ENCODE measurements around the gene PF4V1.

The PF4V1 gene

GRCh38 chr4:73853246-73853704 lies at the start of gene PF4V1:
PF4V1 (plus strand) TSS chr4:73853296; CDS start chr4:73853363, 67 bp downstream.
- DNase-seq (ENCODE audit: low read depth in 1 of 2, low spot score in 1 of 2), result no peak

- DNase-seq (ENCODE audit: low read depth in 1 of 2, low spot score in 1 of 2), result no peak
Observed at GRCh38 chr4:73810191-73810590, 42.9 kb upstream of the PF4V1 start.

- DNase-seq (ENCODE audit: low read depth in 1 of 2, low spot score in 1 of 2), result no peak
Observed at GRCh38 chr4:73811841-73812240, 41.3 kb upstream of the PF4V1 start.

- DNase-seq (ENCODE audit: low read depth in 1 of 2, low spot score in 1 of 2), result no peak
Observed at GRCh38 chr4:73814679-73815078, 38.4 kb upstream of the PF4V1 start.

- no peak for DNase-seq (ENCODE audit: low read depth in 1 of 2, low spot score in 1 of 2)
Observed at GRCh38 chr4:73815145-73815544, 38.0 kb upstream of the PF4V1 start.

GRCh38 chr4:73816814-73817213 lies 36.3 kb upstream of the PF4V1 start:
- DNase-seq (ENCODE audit: low read depth in 1 of 2, low spot score in 1 of 2), result no peak

- DNase-seq (ENCODE audit: low read depth in 1 of 2, low spot score in 1 of 2), result no peak
Observed at GRCh38 chr4:73817341-73817740, 35.8 kb upstream of the PF4V1 start.

GRCh38 chr4:73821325-73821724 lies 31.8 kb upstream of the PF4V1 start:
- DNase-seq (ENCODE audit: low read depth in 1 of 2, low spot score in 1 of 2), result no peak

GRCh38 chr4:73822389-73822788 lies 30.7 kb upstream of the PF4V1 start:
- no peak for DNase-seq (ENCODE audit: low read depth in 1 of 2, low spot score in 1 of 2)

- DNase-seq (ENCODE audit: low read depth in 1 of 2, low spot score in 1 of 2), result no peak
Observed at GRCh38 chr4:73822812-73823504, 30.1 kb upstream of the PF4V1 start.

- no peak for DNase-seq (ENCODE audit: low read depth in 1 of 2, low spot score in 1 of 2)
Observed at GRCh38 chr4:73823760-73824159, 29.3 kb upstream of the PF4V1 start.

GRCh38 chr4:73828956-73829355 lies 24.1 kb upstream of the PF4V1 start:
- DNase-seq (ENCODE audit: low read depth in 1 of 2, low spot score in 1 of 2), result no peak

- DNase-seq (ENCODE audit: low read depth in 1 of 2, low spot score in 1 of 2), result no peak
Observed at GRCh38 chr4:73831569-73831968, 21.5 kb upstream of the PF4V1 start.

GRCh38 chr4:73832651-73833237 lies 20.4 kb upstream of the PF4V1 start:
- no peak for DNase-seq (ENCODE audit: low read depth in 1 of 2, low spot score in 1 of 2)

GRCh38 chr4:73836373-73837279 lies 16.5 kb upstream of the PF4V1 start, which contains the start of gene CXCL6:
CXCL6 (plus strand) TSS chr4:73836678; CDS start chr4:73836751, 73 bp downstream.
- no peak for DNase-seq (ENCODE audit: low read depth in 1 of 2, low spot score in 1 of 2)

GRCh38 chr4:73839071-73839470 lies 14.0 kb upstream of the PF4V1 start:
- no peak for DNase-seq (ENCODE audit: low read depth in 1 of 2, low spot score in 1 of 2)

- DNase-seq (ENCODE audit: low read depth in 1 of 2, low spot score in 1 of 2), result no peak
Observed at GRCh38 chr4:73839715-73840114, 13.4 kb upstream of the PF4V1 start.

- no peak for DNase-seq (ENCODE audit: low read depth in 1 of 2, low spot score in 1 of 2)
Observed at GRCh38 chr4:73841243-73841925, 11.7 kb upstream of the PF4V1 start.

- DNase-seq (ENCODE audit: low read depth in 1 of 2, low spot score in 1 of 2), result no peak
Observed at GRCh38 chr4:73842696-73843095, 10.4 kb upstream of the PF4V1 start.

GRCh38 chr4:73843369-73843768 lies 9.7 kb upstream of the PF4V1 start:
- no peak for DNase-seq (ENCODE audit: low read depth in 1 of 2, low spot score in 1 of 2)

- no peak for DNase-seq (ENCODE audit: low read depth in 1 of 2, low spot score in 1 of 2)
Observed at GRCh38 chr4:73844345-73844744, 8.8 kb upstream of the PF4V1 start.
